Measurements from ENCODE around the gene KCTD15. TPM values are rescaled to one million over a fixed set of nuclear protein-coding genes. Genes with fewer than 3 reads are reported as not detected.

Gene KCTD15
- total and polyA plus RNA-seq, 5 donors, result 10.3 to 14.6 (median 10.9) TPM

GRCh38 chr19:33755099-33756035 lies 41.3 kb upstream of the KCTD15 start:
- intact Hi-C loops (cut with DNase I), result no loop called here
- H3K27me3 ChIP-seq (ENCODE audit: control insufficient read depth, insufficient read depth), result no peaks in the 10 kb centered on the region
- 63% methylated on average over 26 of the region's 26 CpGs for WGBS
- H3K27ac ChIP-seq (ENCODE audit: low read length), result no peak overlapping the region
- H3K9me3 ChIP-seq (ENCODE audit: control insufficient read depth, low read length), result no peaks in the 10 kb centered on the region
- H3K4me1 ChIP-seq (ENCODE audit: control insufficient read depth, insufficient read depth, low read length), result peaks cover 2% of the 10 kb centered on the region
- ATAC-seq (no peak), DNase-seq (no peak)
- H3K4me3 ChIP-seq (ENCODE audit: low read length), result no peak overlapping the region

GRCh38 chr19:33756177-33756576 lies 40.5 kb upstream of the KCTD15 start:
- peaks cover 2% of the 10 kb centered on the region for H3K4me1 ChIP-seq (ENCODE audit: control insufficient read depth, insufficient read depth, low read length)
- no peaks in the 10 kb centered on the region for H3K27me3 ChIP-seq (ENCODE audit: control insufficient read depth, insufficient read depth)
- 91% methylated on average over 11 of the region's 11 CpGs for WGBS
- no peak overlapping the region for H3K4me3 ChIP-seq (ENCODE audit: low read length)
- DNase-seq (no peak), ATAC-seq (no peak)
- intact Hi-C loops (cut with DNase I), result no loop called here
- H3K9me3 ChIP-seq (ENCODE audit: control insufficient read depth, low read length), result no peaks in the 10 kb centered on the region
- H3K27ac ChIP-seq (ENCODE audit: low read length), result no peak overlapping the region

GRCh38 chr19:33758541-33759013 lies 38.1 kb upstream of the KCTD15 start:
- ATAC-seq (peak in 1 of 2 donors; percentile 22), DNase-seq (no peak)
- peaks cover 2% of the 10 kb centered on the region for H3K4me1 ChIP-seq (ENCODE audit: control insufficient read depth, insufficient read depth, low read length)
- H3K9me3 ChIP-seq (ENCODE audit: control insufficient read depth, low read length), result no peaks in the 10 kb centered on the region
- WGBS, result 39% methylated on average over 12 of the region's 12 CpGs
- H3K27ac ChIP-seq (ENCODE audit: low read length), result no peak overlapping the region
- no peak overlapping the region for H3K4me3 ChIP-seq (ENCODE audit: low read length)
- intact Hi-C loops (cut with DNase I), result no loop called here
- H3K27me3 ChIP-seq (ENCODE audit: control insufficient read depth, insufficient read depth), result no peaks in the 10 kb centered on the region

- no peak overlapping the region for H3K27ac ChIP-seq (ENCODE audit: low read length)
- H3K9me3 ChIP-seq (ENCODE audit: control insufficient read depth, low read length), result no peaks in the 10 kb centered on the region
- ATAC-seq (no peak), DNase-seq (no peak)
- H3K4me3 ChIP-seq (ENCODE audit: low read length), result no peak overlapping the region
- WGBS, result 80% methylated on average over 7 of the region's 7 CpGs
- no peaks in the 10 kb centered on the region for H3K27me3 ChIP-seq (ENCODE audit: control insufficient read depth, insufficient read depth)
- H3K4me1 ChIP-seq (ENCODE audit: control insufficient read depth, insufficient read depth, low read length), result peaks cover 2% of the 10 kb centered on the region
- intact Hi-C loops (cut with DNase I), result no loop called here
These were observed 37.3 kb upstream of the KCTD15 start for GRCh38 chr19:33759356-33759755.

- DNase-seq, result no peak
- peak in 1 of 2 donors; percentile 42 for ATAC-seq
- no peak overlapping the region for H3K4me3 ChIP-seq (ENCODE audit: low read length)
- intact Hi-C loops (cut with DNase I), result no loop called here
- H3K9me3 ChIP-seq (ENCODE audit: control insufficient read depth, low read length), result no peaks in the 10 kb centered on the region
- H3K27ac ChIP-seq (ENCODE audit: low read length), result no peak overlapping the region
- peaks cover 1% of the 10 kb centered on the region for H3K4me1 ChIP-seq (ENCODE audit: control insufficient read depth, insufficient read depth, low read length)
- H3K27me3 ChIP-seq (ENCODE audit: control insufficient read depth, insufficient read depth), result no peaks in the 10 kb centered on the region
- 72% methylated on average over 11 of the region's 11 CpGs for WGBS
These were observed 32.9 kb upstream of the KCTD15 start for GRCh38 chr19:33763633-33764371.

GRCh38 chr19:33766623-33767022 lies 30.0 kb upstream of the KCTD15 start:
- H3K4me1 ChIP-seq (ENCODE audit: control insufficient read depth, insufficient read depth, low read length), result no peaks in the 10 kb centered on the region
- intact Hi-C loops (cut with DNase I), result loop anchor here in 1 of 4 donors (5.0 kb wide), 1 partner anchor 534 kb away; no protein-coding TSS in a partner anchor
- ATAC-seq (no peak), DNase-seq (no peak)
- H3K9me3 ChIP-seq (ENCODE audit: control insufficient read depth, low read length), result no peaks in the 10 kb centered on the region
- no peak overlapping the region for H3K4me3 ChIP-seq (ENCODE audit: low read length)
- H3K27ac ChIP-seq (ENCODE audit: low read length), result no peak overlapping the region
- WGBS, result 73% methylated on average over 13 of the region's 13 CpGs
- no peaks in the 10 kb centered on the region for H3K27me3 ChIP-seq (ENCODE audit: control insufficient read depth, insufficient read depth)

GRCh38 chr19:33767898-33768413 lies 28.7 kb upstream of the KCTD15 start:
- 39% methylated on average over 9 of the region's 9 CpGs for WGBS
- Histone ChIP-seq H3K4me3 (ENCODE audit: low read length) (no peak overlapping the region), H3K27ac (ENCODE audit: low read length) (no peak overlapping the region), H3K9me3 (ENCODE audit: control insufficient read depth, low read length) (no peaks in the 10 kb centered on the region), H3K4me1 (ENCODE audit: control insufficient read depth, insufficient read depth, low read length) (no peaks in the 10 kb centered on the region), H3K27me3 (ENCODE audit: control insufficient read depth, insufficient read depth) (no peaks in the 10 kb centered on the region)
- DNase-seq (no peak), ATAC-seq (no peak)
- intact Hi-C loops (cut with DNase I), result loop anchor here in 1 of 4 donors (2.0 to 5.0 kb wide), 2 partner anchors 335 to 536 kb away; no protein-coding TSS in a partner anchor

GRCh38 chr19:33769208-33769607 lies 27.5 kb upstream of the KCTD15 start:
- no peaks in the 10 kb centered on the region for H3K4me1 ChIP-seq (ENCODE audit: control insufficient read depth, insufficient read depth, low read length)

GRCh38 chr19:33770107-33770506 lies 26.6 kb upstream of the KCTD15 start:
- H3K27me3 ChIP-seq (ENCODE audit: control insufficient read depth, insufficient read depth), result no peaks in the 10 kb centered on the region
- no peak overlapping the region for H3K4me3 ChIP-seq (ENCODE audit: low read length)
- ATAC-seq (no peak), DNase-seq (no peak)
- WGBS, result 70% methylated on average over 8 of the region's 8 CpGs
- no peaks in the 10 kb centered on the region for H3K9me3 ChIP-seq (ENCODE audit: control insufficient read depth, low read length)
- intact Hi-C loops (cut with DNase I), result loop anchor here (2.0 to 10.0 kb wide), 6 partner anchors 325 to 535 kb away; no protein-coding TSS in a partner anchor
- no peaks in the 10 kb centered on the region for H3K4me1 ChIP-seq (ENCODE audit: control insufficient read depth, insufficient read depth, low read length)
- no peak overlapping the region for H3K27ac ChIP-seq (ENCODE audit: low read length)

More at GRCh38 chr19:33769208-33769607, 27.5 kb upstream of the KCTD15 start:
- ATAC-seq, result no peak
- intact Hi-C loops (cut with DNase I), result loop anchor here in 1 of 4 donors (2.0 to 5.0 kb wide), 2 partner anchors 336 to 537 kb away; no protein-coding TSS in a partner anchor
- no peak for DNase-seq
- Histone ChIP-seq H3K27ac (ENCODE audit: low read length) (no peak overlapping the region), H3K4me3 (ENCODE audit: low read length) (no peak overlapping the region), H3K27me3 (ENCODE audit: control insufficient read depth, insufficient read depth) (no peaks in the 10 kb centered on the region), H3K9me3 (ENCODE audit: control insufficient read depth, low read length) (no peaks in the 10 kb centered on the region)
- WGBS, result 45% methylated on average over 6 of the region's 6 CpGs

- H3K4me1 ChIP-seq (ENCODE audit: control insufficient read depth, insufficient read depth, low read length), result no peaks in the 10 kb centered on the region
- no peaks in the 10 kb centered on the region for H3K9me3 ChIP-seq (ENCODE audit: control insufficient read depth, low read length)
- no peak overlapping the region for H3K27ac ChIP-seq (ENCODE audit: low read length)
- 30% methylated on average over 19 of the region's 19 CpGs for WGBS
- intact Hi-C loops (cut with DNase I), result loop anchor here (2.0 to 10.0 kb wide), 6 partner anchors 323 to 537 kb away; no protein-coding TSS in a partner anchor
- no peak overlapping the region for H3K4me3 ChIP-seq (ENCODE audit: low read length)
- DNase-seq (peak; percentile 69 to 89 (median 87)), ATAC-seq (peak; percentile 47 to 76)
- no peaks in the 10 kb centered on the region for H3K27me3 ChIP-seq (ENCODE audit: control insufficient read depth, insufficient read depth)
These were observed 25.1 kb upstream of the KCTD15 start for GRCh38 chr19:33771384-33772101.
